SIG-M5 (cell line): ENCODE results near the gene PIGK.
"Not testable (repeated sequence)": the region's sequence is repeated elsewhere in the genome, so short reads cannot be mapped to it uniquely, and the experiment has no call there.

Source experiments
- DNase-seq: peaks from one replicate; lab custom pipeline; 2025; lab: John Stamatoyannopoulos, UW

PIGK gene

DNA sequence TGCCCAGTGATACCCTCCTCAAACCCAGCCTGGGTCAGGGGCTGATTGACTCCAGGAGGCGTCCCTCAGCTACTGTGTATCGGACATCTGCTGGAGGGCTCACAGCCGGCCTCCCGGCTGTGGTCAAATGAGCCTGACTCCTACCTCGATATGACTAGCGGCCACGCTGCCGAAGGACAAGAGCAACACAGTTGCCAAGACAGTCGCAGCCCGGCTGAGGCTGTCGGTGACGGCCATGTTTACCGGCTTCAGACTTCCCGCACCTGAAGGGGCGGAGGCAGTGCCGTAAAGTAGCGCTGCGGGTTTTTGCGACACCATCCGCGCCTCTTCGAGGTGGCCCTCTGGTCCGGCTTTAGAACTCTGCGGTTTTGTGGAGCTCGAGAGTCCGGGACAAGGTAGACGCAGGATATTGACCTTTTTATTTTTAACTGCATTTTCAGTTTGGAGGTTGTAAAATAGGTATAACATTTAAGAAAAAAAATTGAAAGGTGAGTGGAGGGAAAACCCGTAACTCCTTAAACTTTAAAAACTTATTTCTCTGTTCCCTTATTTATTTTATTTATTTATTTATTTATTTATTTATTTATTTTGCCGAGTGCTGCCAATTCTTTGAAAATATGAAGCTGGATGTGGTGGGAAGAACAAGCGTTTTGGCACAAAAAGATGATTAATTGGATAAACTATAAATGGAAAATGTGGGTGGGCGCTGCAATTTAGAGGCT lies at the start of gene PIGK:
TSS of gene PIGK (minus strand) at position 265 of the 722 bp plus-strand sequence. CDS start at position 237, 28 bp downstream.
- DNase-seq = no peak

DNA sequence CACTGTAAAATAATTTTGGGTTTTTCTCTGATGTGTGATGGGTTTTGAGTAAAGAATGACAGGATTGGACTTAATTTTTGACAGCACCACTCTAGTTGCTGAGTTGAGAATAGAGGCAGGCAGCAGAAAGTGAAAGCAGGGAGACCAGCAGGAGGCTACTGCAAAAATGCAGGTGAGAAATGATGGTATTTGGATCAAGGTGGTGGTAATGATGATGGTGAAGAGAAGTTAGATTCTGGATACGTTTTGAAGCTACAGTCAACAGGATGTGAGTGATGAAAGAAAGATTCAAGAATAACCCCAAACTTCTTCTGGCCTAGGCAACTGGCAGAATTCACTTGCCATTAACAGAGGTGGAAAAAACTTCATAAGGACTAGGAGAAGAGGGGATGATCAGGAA lies 47.8 kb upstream of the PIGK start:
- no peak for DNase-seq

DNA sequence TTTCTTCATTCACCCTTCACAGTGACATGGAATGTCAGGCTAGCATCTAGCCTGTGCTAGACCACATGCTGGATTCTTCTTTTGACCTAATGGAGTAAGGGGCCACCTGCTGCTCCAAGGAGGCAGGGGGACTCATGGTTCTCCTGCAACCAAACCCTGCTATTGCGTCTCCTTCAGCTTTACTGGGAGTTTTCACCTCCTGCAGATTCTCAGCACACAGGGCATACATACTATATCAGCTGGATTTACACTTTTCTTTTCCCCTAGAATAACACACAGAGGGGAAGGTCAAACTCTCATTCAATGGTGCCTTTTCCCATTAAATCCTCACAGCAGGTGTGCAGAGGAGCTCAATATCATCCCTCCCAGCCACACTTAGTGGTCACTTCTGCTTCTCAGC lies 46.0 kb upstream of the PIGK start:
- DNase-seq = no peak

DNA sequence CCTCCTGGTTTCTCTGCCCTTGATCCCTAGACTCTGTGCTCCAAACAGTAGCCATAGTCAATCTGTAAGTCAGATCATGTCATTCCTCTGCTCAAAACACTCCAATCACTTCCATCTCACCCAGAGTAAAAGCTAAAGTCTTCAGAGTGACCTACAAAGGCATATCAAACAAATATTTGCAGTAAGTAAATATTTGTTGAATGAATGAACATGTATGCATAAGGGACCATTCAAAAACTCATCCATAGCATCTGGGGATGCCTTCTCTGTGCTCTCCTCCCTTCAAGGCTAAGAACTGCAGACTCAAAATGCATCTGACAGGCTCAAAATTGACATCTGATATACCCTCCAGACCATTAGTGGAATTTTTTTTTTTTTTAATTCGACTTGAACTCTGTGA lies 44.5 kb upstream of the PIGK start:
- DNase-seq = no peak

DNA sequence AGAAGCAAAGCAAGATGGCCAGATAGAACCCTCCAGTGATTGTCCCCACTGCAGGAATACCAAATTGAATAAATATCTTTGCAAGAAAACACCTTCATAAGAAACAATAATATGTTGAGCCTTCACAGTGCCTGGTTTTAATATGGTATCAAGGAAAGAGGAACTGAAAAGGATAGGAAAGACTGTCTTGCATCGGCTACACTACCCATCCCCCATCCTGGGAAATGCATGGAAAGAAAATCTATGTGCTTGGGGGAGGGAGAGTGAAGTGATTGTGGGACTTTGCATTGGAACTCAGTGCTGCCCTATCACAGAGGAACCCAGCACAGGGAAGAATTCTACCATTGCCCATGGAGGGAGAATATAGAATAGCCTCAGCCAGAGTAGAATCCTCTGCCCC lies 34.0 kb upstream of the PIGK start:
- no peak for DNase-seq

DNA sequence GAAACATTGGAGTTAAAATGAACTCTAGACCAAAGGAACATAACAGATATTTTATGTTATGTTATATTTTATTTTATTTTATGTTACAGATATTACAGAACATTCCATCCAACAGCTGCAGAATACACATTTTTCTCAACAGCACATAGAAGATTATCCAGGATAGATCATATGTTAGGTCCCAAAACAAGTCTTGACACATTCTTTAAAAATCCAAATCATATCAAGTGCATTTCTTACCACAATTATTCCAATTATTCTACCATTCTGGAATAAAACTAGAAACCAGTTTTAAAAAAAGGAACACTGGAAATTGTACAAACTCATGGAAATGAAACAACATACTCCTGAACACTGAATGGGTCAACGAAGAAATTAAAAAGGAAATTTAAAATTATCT lies 30.9 kb upstream of the PIGK start:
- DNase-seq = no peak

DNA sequence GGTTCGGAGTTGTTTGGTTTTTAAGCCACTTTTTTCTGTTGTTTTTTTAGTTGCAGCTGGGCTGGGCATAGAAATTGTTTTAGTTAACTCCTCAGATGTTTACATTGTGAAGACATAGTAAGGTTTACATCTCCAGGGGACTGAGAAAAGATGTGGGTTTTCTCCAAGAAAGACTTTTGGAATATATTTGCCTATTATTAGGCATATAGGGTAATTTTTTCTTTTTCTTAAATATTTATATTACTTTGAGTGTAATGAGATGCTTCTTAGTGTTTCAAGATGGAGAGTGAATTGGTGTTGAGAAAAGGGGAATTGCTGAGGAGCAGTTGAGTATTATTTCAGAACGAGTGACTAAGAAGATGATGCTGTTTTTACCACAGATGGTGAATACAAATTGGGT lies 26.6 kb upstream of the PIGK start:
- DNase-seq = no peak

DNA sequence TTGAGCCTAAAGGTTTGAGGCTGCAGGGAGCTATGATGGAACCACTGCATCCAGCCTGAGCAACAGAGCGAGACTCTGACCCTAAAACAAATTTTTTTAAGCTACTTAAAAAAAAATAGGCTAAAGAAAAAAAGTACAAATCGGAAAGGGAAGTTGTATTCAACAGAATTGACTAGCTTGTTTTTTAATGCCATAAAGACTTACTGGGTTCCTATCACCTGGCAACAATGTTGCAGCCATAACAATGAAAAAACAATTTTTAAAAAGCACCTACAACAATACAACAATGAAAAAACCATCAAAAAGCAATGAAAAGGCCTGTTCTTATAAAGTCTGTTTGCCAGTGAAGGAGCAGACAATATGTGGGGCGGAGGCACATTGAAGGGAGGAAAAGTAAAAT lies 20.1 kb upstream of the PIGK start:
- DNase-seq = no peak

DNA sequence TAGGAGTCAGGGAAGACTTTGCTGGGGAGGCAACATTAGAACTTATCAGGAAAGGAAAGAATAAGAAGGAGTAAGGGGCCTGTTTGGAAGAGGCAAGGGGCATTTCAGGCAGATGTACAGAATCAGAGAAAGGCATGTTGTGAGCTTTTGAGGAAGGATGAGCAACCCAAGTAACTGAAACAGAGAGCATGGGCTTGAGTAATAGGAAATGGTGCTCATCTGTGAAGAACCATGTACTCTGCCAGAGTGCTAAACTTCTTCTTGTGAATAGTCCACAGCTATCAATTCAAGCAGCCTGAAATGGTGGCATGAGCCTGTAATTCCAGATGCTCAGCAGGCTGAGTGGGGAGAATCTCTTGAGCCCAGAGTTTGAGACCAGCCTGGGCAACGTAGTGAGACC lies 19.2 kb upstream of the PIGK start:
- no peak for DNase-seq

DNA sequence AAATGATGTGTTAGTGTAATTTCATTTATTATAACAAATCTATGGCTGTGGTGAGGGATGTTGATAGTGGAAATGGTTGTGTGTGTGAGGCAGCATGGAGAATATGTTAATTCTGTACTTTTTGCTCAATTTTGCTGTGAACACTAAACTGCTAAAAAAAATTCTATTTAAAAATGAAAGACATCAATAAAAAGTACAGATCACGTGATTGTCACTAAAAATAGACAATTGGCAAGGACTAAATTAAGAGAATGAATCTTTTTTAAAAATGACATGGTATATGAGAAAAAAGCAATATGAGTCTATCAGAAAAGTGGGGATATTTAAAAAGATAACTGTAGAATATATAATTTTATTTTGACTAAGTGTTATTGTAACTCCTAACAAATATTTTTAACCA lies 15.7 kb upstream of the PIGK start:
- no peak for DNase-seq

DNA sequence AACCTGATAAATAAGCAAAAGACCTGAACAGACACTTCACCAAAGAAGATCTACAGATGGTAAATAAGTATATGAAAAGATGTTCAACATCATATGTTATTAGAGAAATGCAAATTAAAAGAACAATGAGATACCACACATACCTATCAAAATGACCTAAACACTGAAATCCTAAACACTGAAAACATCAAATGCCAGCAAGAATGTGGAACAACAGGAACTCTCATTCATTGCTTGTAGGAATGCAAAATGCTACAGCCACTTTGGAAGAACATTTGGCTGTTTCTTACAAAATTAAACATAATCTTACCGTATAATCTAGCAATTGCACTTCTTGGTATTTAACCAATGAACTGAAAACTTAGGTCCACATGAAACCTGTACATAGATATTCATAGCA lies 14.9 kb upstream of the PIGK start:
- no peak for DNase-seq

DNA sequence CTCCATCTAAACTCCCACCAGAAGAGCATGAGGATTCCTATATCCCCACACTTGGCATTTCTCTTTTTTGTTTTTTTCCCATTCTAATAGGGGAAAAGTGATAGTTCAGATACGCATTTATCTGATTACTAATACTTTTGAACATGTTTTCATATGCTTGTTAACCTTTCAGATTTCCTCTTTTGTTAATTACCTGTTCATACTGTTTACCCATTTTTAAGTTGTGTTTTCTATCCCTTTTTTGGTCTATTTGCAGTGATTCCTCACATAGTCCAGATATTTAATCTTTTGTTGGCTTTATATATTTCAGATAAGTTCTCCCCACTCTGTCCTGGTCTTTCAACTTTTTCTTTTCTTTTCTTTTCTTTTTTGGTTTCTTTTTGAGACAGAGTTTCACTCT lies 13.6 kb upstream of the PIGK start:
- no peak for DNase-seq

DNA sequence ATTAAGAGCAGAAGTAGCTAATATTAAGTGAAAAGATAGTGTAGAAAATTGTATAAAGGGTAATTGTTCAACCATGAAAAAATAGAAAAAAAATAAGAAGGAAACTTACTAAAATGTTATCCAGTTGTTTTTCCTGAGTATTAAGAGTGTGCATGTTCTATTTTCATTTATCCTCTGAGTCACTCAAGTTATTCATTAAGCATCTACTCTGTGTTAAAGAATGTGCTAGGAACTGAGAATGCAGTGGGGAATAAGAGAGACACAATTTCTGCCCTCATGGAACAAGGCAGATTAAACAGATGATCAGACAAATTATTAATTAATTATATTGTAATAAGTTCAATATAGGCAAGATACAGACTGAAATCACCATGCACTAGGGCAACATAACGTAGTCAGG lies 10.8 kb upstream of the PIGK start:
- DNase-seq = no peak

DNA sequence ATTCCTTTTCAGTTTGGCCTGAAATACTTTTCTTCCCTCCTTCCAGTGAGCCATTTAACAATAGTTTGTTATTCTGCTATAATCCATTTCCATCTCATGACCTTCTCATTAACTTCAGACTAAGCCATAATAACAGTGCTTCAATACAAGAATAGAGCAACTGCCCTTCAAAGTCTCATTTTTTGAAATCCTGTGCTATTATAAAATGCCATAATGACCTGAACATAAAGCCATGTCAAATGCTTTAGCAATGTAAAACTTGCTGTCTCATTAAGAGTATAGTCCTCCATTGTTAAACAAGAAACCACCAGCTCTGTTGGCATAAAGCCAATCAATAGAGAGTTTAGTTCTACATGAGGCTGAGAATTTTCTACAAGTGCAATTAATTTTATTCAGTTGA lies 9.6 kb upstream of the PIGK start:
- DNase-seq = no peak

DNA sequence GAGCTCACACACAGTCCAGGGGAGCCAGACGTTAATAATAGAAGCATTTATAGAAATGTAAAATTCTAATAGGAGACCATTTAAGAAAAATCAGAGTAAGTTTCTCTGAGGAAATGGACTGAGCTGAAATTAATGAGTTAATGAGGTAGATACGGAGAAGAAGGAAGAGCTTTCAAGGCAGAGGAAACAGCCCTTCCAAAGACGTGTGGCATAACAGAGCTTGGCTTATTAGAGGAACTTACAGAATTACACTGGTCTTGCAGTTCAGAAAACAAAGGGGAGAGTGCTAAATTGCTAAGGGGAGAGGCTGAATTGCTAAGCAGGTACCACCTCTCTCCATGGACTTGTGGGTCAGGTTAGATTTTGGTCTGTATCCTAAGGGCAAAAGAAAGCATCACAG lies 8.2 kb upstream of the PIGK start:
- DNase-seq = no peak

DNA sequence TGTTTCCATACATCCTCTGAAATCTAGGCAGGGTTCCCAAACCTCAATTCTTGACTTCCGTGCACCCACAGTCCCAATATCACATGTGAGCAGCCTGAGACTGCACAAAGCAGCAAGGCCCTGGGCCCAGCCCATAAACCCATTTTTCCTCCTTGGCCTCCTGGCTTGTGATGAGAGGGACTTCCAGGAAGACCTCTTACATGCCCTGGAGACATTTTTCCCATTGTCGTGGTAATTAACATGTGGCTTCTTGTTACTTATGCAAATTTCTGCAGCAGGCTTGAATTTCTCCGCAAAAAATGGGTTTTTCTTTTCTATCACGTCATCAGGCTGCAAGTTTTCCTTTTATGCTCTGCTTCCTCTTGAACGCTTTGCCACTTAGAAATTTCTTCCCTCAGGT lies 3.3 kb upstream of the PIGK start:
- DNase-seq = no peak

DNA sequence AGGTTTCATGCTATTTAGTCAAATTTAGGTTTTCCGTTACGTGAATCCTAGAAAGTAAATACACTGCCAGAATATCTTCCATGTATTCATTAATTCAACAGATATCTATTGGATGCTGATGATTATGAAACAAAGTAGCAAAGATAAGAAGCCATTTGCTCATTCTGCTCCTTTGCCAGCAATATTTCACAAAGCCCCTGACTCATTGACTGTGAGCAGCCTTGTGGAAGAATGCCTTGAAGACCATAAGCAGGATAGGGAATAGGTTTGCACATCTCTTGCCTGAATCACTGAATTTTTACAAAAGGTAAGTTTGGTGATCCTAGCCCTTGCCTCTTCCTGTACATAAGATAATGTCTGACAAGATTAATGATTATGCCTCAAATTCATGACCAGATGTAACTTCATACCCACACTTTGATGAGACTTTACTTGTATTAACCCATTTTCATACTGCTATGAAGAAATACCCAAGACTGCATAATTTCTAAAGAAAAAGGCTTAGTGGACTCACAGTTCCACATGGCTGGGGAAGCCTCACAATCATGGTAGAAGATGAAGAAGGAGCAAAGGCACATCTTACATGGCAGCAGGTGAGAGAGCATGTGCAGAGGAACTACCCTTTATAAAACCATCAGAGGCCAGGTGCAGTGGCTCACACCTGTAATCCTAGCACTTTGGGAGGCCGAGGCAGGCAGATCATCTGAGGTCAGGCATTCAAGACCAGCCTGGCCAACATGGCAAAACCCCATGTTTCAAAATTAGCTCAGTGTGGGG lies 1.6 kb upstream of the PIGK start:
- DNase-seq = no peak

DNA sequence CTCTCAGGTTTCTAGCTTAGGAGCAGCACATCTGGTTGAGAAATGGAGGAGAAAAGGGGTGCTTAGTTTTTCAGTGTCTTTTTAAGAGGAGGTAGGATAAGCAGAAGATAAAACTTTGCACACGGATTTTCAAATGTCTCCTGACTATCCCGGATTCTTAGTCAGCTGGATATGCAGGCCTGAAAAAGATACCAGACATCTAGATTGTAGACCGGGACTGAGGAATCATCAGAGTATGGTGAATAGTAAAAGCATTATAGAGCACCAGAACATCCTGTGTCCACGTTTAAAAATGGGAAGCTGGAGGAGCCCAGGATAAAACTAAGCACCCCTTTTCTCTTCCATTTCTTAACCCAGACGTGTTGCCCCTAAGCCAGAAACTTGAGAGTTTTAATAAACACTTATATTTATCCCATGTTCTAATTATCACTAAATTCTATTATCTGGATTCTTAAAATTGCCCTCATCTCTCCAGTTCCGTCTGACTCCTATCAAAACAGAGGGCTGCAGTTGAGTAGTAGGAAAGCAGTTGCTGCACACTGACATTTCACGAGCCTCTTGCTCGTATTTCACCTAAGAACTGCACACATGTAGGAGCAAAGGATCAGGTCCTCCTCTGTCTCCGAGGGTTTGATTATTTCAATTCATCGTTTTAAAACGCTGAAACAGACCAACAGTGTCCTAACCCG lies 609 bp downstream of the PIGK start:
- DNase-seq = no peak

DNA sequence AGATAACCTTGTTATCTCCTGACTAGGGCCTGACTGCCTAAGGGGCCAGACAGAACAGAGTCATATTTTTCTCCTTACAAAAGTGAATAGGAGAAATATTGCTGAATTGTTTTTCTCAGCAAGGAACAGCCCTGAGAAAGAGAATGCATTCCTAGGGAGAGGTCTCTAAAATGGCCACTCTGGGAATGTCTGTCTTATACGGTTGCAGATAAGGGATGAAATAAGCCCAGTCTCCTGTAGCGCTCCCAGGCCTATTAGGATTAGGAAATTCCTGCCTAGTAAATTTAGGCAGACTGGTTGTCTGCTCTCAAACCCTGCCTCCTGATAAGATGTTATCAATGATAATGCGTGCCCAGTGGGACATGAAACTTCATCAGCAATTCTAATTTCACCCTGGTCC lies 15.2 kb downstream of the PIGK start:
- DNase-seq = not testable (repeated sequence)

DNA sequence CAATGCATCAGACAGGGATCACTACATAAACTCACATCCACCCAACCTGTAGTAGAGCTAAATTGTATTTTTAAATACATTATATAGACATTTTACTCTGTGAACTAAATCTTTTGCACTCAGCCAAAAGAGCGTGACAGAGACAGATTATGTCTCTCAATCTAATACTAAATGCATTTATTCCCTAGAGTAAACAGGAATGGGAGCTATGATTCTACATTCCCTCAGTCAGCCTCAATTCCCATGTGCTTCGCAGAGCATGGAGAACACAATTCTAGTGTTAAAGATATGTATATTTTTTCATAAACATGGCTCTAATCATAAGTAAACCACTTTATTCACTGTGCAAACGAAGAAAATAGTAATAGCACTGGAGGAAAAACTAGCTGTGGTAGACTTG lies 16.5 kb downstream of the PIGK start:
- DNase-seq = no peak

DNA sequence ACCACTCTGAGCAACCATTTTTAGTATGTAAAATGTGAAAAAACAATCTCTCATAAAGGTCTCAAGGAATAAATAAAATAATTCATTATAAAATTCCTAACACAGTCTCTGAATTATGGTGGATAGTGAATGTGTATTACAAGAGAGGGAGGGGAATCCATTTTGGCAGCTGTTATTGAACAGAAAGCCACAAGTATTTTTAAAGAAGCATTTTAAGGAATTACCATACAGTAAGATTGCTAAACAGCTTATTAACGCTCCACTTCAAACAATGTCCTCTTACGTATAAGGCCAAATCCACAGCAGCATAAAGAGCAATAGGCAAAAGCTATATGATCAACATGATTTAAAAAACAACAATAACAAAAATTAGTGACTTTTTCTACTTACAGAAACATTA lies 18.4 kb downstream of the PIGK start:
- no peak for DNase-seq

DNA sequence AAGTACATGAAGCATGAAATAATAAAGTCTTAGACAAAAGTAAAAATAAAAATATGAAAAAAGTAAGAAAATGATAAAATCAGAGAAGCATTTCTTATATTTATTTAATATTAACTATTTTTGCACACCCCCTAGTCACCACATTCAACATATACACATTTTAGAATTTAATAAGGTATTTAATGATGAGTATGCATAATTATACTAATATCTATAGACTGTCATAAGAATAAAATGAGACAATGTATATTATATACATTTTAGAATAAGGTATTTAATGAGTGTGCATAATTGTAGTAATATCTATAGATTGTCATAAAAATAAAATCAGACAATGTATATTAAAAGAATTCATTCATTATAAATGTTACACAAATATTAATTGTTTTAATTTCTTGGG lies 18.9 kb downstream of the PIGK start:
- no peak for DNase-seq

DNA sequence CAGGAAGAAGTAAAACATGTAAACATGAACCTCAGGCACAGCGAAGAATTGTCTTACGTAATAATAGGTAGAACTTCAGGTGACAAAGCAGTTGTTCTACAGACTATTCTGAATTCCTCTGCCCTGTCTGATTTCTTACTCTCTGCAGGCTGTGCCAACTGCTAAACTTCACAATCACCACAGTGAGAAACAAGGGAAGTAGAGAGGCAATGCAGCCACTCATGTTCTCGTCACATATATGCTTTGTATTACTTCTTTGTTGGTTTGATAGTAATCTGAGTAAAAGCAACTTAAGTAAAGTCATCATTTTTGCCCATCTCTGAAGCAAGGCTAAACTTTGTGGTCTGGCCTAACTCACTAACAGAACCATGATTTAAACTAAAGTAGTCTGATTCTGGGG lies 21.9 kb downstream of the PIGK start:
- DNase-seq = no peak
